ENCODE measurements around the gene INPPL1.
"Not testable (repeated sequence)": the region's sequence is repeated elsewhere in the genome, so short reads cannot be mapped to it uniquely, and the experiment has no call there.

Gene INPPL1

DNA sequence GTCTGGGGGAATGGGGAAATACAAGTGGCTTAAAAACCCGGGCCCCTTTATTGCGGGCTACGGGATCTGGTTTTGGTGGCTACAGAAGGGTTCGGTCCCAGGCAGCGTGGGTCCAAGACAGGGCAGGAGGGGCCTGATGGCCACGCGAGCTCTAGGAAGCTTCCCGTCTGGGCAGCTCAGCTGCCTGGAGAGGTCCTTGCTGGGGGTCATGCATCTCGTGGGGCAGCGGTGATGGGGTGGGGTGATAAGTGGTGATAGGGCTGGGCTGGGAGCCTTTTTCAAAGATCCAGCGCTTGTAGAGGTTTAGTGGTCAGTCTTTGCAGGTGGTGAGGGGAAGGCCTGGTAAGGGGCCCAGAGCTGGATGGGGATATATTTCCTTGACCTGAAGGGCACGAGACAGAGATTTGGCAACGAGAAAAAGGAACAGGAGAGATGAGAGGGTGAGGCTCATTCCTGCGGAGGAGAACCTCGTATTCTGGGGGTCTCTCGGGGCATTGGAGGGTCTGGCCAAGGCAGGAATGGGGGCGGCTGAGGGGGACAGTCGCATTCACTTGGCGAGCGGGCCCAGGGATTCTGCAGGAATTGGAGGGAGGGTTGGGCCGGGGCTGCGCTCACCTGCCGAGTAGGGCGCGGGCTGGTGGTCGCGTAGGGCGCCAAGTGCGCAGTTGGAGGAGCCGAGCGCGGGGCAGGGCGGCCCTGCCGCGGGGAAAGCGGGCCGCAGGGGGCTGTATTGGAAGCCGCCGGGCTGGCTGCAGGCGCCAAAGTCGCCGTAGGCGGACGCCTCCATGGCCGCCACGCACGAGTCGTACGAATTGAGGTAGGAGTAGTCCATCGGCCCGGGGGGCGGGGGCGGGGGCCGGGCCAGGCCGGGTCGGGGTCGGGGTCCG is 18.8 kb downstream of the INPPL1 start:
- DNase-seq (ENCODE audit: low spot score): no peak

- no peak for DNase-seq (ENCODE audit: low spot score)
These were observed 19.4 kb downstream of the INPPL1 start, which contains the start of gene PHOX2A for GRCh38 chr11:72244060-72244360. Gene PHOX2A (minus strand): TSS chr11:72244176. CDS start chr11:72244004, 172 bp downstream.

DNA sequence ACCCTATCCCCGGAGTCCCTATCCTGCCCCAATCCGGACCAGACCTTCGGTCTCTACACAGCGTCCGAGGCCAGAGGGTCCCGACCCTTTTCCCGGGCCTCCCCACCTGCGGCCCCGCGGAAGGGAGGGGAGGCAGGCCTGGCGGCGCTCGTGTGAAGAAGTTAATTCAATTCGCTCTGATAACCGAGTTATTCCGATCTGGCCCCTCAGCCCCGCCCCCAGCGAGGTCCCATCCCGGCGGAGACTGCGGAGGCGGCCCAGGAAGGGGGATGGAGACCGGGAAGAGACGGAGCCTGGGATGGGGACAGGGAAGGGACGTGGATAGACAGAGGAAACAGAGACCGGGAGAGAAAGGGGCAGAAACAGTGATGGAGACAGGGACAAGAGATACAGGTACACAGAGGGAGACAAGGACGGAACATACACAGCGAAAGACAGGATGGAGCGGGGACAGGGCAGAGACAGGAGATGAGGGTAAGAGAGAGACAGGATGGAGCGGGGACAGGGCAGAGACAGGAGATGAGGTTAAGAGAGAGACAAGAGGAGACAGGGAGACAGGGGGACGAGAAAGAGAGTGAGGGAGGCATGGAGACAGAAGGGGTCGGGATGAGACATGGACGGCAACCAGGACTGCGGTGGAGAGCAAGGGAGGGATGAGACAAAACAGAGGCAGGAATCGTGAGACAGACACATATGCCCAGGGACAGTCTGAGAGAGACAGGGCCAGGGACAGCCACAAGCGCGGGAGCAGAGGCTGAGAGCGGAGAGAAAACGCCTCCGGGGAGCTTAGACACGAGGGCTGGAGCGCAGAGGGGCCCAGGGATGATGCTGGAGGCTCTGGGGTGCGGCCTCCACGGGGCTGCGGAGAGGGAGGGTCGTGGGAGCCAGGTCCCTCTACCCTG is 20.0 kb downstream of the INPPL1 start:
- no peak for DNase-seq (ENCODE audit: low spot score)

DNA sequence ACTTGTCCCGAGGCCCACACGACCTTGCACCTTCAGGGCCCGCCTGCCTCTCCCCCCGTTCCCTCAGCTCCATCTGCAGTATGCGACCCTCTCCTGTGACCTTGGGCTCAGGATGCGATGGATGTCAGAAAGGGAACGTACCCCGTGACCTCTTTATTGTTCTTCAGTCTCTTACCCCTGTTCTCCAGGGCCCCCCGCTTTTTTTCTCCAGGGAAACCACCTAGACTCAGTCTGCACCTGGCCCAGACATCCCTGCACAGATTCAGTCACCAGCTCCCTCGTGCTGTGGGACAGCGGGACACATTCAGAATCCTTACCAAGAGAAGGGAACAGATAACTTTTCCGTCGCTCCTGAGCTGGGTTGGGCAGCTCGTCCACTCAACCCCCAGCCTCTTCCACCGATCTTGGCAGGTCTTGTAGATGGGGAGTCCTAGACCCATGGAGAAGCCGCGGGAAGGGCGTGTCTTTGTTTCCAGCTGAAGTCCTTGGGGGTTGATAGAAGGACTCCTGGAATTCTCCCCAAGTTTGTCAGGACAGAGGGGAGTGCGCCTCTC is 20.8 kb downstream of the INPPL1 start:
- no peak for DNase-seq (ENCODE audit: low spot score)

DNA sequence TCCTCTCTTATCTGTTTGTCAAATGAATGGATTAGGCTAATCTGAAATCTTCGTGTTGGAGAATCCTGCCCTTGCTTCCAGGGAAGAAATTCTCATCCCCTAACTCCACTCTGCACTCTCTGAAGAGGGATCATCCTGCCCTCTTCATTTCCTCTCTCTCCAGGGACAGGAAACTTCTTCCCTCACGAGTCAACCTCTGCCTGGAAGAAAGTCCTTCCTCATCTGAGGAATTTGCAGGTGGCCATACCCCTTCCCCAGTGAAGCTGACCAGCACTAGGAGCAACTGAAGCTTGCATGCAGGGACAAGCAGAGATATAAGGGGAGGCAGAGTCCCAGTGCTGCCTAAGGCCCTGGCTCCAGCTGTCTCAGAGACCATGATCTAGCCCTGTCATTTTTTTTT is 23.0 kb downstream of the INPPL1 start:
- no peak for DNase-seq (ENCODE audit: low spot score)

DNA sequence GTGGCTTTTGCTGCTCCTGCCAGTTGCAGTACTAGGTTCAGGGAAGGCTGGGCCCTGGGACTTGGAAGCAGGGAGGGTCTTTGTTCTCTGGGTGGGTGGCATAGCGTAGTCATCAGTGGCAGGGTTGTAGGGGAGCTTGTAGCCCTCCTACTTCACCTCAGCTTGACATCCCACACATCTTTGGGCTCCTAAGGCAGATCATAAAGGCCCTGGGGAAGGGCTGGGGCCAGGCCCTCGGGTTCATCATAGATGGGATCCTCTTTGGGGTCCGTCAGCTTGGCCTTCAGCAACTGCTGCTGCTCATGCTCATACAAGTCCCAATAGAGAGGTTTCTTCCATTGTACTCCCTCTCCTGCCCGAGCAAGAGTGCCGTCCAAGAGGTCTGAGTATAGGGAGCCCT is 25.4 kb downstream of the INPPL1 start:
- DNase-seq (ENCODE audit: low spot score): no peak

DNA sequence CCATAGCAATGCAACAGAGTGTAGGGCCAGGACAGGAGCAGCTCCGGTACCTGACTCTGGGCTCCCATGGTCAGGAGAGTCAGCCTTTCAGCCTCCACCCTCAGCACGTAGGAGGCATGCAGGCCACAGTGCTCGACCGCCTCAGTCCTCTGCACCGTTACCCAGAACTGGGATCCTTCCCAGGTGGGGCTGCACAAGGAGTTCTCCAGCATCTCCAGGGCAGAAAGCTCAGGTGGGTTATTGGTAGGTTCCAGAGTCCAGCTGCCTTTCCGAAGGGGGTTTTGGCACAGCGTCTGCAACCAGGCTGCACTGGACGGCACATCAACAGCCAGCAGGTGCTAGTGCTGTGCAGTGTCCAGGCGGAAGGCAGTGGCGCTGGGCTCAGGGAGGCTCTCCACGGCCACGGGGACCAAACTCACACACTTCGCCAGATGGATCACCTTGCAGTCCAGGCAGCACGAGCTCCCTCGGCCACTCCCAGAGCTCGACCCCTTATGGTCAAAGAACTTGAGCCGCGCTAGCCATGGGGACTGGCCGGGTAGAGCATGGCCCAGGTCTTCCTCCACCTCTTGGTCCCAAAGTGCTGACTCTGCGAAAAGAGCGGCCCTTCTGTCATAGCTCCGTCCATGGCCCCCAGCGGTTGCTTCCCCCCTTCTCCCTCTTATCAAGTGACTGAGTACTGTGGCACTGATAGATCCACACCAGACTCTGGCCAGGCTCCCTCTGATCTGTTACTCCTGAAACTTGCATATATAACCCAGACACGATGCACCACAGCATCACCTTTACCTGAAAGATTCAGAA is 26.3 kb downstream of the INPPL1 start:
- no peak for DNase-seq (ENCODE audit: low spot score)

DNA sequence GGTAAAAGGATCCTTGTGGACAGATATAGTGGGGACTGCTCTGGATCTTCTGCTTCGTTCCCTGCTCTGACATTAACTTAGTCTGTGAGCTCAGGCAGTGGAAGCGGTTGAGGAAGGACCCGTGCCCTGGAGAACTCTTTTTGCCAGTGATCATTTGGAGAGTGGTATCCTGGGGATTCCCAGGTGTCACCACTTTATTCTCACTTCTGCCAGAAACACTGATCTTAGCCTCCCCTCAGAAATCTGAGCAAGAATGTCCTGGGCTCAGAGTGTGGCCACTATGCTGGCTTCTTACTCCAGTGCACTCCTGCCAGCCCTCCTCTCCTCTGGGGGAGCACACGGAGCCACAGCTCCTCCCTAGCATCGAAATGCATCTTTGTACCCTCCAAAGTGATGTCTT is 27.0 kb downstream of the INPPL1 start:
- no peak for DNase-seq (ENCODE audit: low spot score)

GRCh38 chr11:72253392-72253791 is 28.8 kb downstream of the INPPL1 start:
- no peak for DNase-seq (ENCODE audit: low spot score)

DNA sequence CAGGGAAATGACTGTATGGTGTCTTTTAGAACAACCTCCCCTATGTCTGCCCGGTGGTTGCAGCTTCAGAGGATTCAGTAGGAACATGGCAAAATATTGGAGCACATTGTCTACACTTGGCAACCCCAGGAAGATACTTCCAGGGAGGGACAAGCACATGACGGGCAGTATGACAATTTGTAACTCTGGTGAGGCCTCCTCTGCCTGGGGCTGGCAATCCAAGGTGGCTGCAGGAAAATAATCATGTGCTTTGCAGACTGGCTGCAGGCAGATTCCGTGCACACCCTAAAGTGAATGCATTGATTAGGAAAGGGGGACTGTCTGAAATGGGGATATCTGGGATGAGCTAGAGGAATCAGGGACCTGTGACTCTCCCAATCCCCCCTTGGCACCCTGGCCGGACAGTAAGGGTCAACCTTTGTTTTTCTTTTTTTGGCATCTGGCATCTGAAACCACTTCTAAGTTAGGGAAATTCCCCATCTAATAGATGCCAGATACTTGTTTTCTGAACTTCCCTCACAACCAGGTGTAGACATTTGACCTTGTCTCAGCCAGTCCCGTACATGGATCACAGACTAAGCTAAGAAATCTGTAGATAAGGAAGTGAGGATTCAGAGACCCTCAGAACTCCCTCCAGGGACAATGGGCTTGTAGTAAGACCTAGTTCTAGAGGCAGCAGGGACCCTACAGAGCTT is 29.9 kb downstream of the INPPL1 start:
- no peak for DNase-seq (ENCODE audit: low spot score)

- peak; percentile 32 for DNase-seq (ENCODE audit: low spot score)
These were observed 33.0 kb downstream of the INPPL1 start for GRCh38 chr11:72257570-72257969.

- no peak for DNase-seq (ENCODE audit: low spot score)
These were observed 34.9 kb downstream of the INPPL1 start for GRCh38 chr11:72259490-72259889.

DNA sequence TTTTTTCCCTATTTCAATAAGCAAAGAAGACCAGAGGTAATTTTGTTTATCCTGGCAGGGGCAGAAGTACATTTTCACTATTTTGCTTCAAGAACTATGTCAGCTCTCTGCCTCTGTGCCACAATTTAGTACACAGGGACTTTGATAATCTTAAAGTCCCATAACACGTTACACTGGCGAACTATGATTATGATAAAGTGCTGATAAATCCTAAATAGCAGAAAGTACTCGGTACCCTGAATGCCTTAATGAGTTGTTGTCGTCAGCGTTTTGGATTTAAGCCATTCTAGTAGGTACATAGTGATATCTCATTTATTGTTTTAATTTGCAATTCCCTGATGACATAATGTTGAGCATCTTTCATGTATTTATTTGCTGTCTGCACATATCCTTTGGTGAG is 36.0 kb downstream of the INPPL1 start:
- no peak for DNase-seq (ENCODE audit: low spot score)

GRCh38 chr11:72263361-72263760 is 38.8 kb downstream of the INPPL1 start:
- DNase-seq (ENCODE audit: low spot score): no peak

GRCh38 chr11:72265951-72266350 is 41.4 kb downstream of the INPPL1 start:
- no peak for DNase-seq (ENCODE audit: low spot score)

DNA sequence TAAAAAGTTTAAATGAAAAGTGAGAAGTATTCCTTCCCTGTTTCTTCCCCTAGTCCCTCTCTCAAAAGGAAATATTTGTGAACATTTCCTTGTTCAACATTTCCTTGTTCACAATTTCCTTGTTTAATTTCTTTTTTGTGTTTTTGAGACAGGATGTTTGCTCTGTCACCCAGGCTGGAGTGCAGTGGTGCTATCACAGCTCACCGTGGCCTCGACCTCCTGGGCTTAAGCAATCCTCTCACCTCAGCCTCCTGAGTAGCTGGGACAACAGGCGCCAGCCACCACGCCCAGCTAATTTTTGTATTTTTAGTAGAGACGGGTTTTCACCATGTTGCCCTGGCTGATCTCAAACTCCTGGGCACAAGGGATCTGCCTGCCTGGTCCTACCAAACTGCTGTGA is 42.4 kb downstream of the INPPL1 start:
- not testable (repeated sequence) for DNase-seq (ENCODE audit: low spot score)

- no peak for DNase-seq (ENCODE audit: low spot score)
These were observed 43.5 kb downstream of the INPPL1 start for GRCh38 chr11:72267956-72268617.

- no peak for DNase-seq (ENCODE audit: low spot score)
These were observed 47.4 kb downstream of the INPPL1 start for GRCh38 chr11:72271980-72272379.

DNA sequence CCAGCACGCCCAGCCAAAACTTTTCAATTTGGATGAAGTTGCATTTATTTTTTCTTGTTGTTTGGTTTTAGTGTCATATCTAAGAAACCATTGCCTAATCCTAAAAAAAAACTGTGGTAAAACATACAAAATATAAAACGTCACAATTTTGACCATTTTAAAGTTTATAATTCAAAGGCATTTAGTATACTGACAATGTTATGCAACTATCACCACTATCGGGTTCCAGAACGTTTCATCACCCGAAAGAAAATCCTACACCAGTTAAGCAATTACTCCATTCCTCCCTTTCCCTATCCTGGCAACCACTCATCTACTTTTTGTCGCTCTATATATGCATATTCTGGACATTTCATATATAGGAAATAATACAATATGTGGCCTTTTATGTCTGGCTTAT is 49.9 kb downstream of the INPPL1 start:
- no peak for DNase-seq (ENCODE audit: low spot score)

- peak; percentile 11 for DNase-seq (ENCODE audit: low spot score)
These were observed 54.3 kb downstream of the INPPL1 start for GRCh38 chr11:72278905-72279304.

DNA sequence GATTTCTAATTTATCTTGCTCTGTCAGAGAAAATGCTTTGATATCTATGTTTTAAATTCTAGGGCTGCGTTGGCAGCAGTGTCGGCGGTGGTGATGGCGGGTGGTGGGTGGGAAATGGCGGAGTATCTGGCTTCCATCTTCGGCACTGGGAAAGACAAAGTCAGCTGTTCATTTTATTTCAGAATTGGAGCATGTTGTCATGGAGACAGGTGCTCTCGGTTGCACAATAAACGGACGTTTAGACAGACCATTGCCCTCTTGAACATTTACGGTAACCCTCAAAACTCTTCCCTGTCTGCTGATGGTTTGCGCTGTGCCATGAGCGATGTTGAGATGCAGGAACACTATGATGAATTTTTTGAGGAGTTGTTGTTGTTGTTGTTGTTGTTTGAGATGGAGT is 55.5 kb downstream of the INPPL1 start:
- DNase-seq (ENCODE audit: low spot score): no peak
